Measurements from ENCODE around the gene SLC6A5. TPM values are rescaled to one million over a fixed set of nuclear protein-coding genes. Genes with fewer than 3 reads are reported as not detected.

SLC6A5 gene
- total and polyA plus RNA-seq, 2 of the 4 experiments (the other 2 are of a cell fraction): not detected

DNA sequence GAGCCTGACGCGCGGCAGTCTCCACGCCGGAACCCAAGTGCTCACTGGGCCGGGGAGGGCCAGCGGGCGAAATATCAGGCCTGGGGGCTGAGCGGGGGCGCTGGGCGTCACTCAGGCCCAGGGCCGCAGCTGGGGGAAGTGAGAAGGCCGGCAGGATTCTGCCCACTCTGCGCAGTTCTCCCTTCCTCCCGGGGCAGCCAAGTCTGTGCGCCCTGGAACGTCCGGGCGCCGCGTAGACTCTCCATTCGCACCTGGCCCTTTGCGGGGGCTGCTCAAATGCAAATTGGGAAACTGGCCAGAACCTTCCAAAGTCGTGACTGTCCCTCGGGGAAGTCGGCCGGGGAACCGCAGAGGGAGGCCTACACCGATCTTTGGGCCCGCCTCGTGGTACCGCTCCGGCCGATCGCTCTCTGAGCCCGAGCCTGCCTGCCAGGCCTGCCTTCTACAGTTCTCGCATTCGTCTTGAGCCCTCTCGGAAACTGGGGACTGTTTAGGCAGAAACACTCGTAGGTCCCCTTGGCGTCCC lies 2.2 kb upstream of the SLC6A5 start:
- ChIA-PET CTCF (no interaction called here), POLR2A (ENCODE audit: unreplicated experiment) (no interaction called here)
- H3K79me1 ChIP-seq (ENCODE audit: low read depth in 1 of 2, low read length in 2 of 2): no peaks in the 10 kb centered on the region
- H3K9me3 ChIP-seq (ENCODE audit: control insufficient read depth, insufficient read depth, low read length): peaks cover 2% of the 10 kb centered on the region; the same call in 1 of the 2 replicates
- dilution Hi-C loops (cut with HindIII; ENCODE audit: low sequenced_read_pairs, unreplicated experiment) (no loop called here), in situ Hi-C loops (cut with MboI; ENCODE audit: low sequenced_read_pairs) (no loop called here), intact Hi-C loops (cut with micrococcal nuclease) (loop anchor here (10.0 kb wide), 2 partner anchors 142 to 442 kb away; no protein-coding TSS in a partner anchor)
- H2AFZ ChIP-seq (replicated peaks; ENCODE audit: low read length, poor library complexity): no peak overlapping the region
- H4K5ac ChIP-seq (ENCODE audit: low read depth, low read length): no peak overlapping the region
- no peaks in the 10 kb centered on the region for H3K36me3 ChIP-seq (ENCODE audit: control insufficient read depth, insufficient read depth, low read length)
- no peaks in the 10 kb centered on the region for H4K20me1 ChIP-seq (ENCODE audit: insufficient read depth, low read length)
- H3K27ac ChIP-seq (ENCODE audit: insufficient read depth, low read length): no peak overlapping the region
- no peak overlapping the region for H2BK20ac ChIP-seq (ENCODE audit: low read depth, low read length)
- 6% methylated on average over 23 of the region's 41 CpGs; no CpG with 5 or more reads in 1 of the 2 experiments for WGBS, 2 experiments (ENCODE audit: extremely low coverage in 2 of 2, insufficient read length in 1 of 2)
- H3K9ac ChIP-seq (ENCODE audit: low read depth, low read length): no peak overlapping the region
- H3K9me1 ChIP-seq (ENCODE audit: insufficient read depth, low read length): no peaks in the 10 kb centered on the region
- H2BK15ac ChIP-seq (ENCODE audit: low read depth, low read length): no peak overlapping the region
- no peak overlapping the region for H2BK5ac ChIP-seq (ENCODE audit: low read depth, low read length, poor library complexity, severe bottlenecking)
- H3K4me1 ChIP-seq (ENCODE audit: control insufficient read depth, insufficient read depth, low read length): no peaks in the 10 kb centered on the region
- no peak overlapping the region for H3K14ac ChIP-seq (replicated peaks; ENCODE audit: low read depth, low read length)
- TF ChIP-seq MAFK (IDR thresholded peaks at IDR 0.05; ENCODE audit: low read depth, low read length) (no peak), MAZ (IDR thresholded peaks at IDR 0.05; ENCODE audit: borderline replicate concordance, low read depth, low read length) (no peak), RAD21 (IDR thresholded peaks at IDR 0.05; ENCODE audit: low read length) (no peak), MXI1 (IDR thresholded peaks at IDR 0.05; ENCODE audit: borderline replicate concordance, low read depth, low read length) (no peak), RFX5 (IDR thresholded peaks at IDR 0.05; ENCODE audit: low read depth, low read length) (no peak), SMC3 (IDR thresholded peaks at IDR 0.05; ENCODE audit: low read depth, low read length) (no peak), FOS (IDR thresholded peaks at IDR 0.05; ENCODE audit: low read depth, low read length) (no peak), BHLHE40 (IDR thresholded peaks at IDR 0.05; ENCODE audit: low read depth, low read length) (no peak), RCOR1 (IDR thresholded peaks at IDR 0.05; ENCODE audit: insufficient replicate concordance, low read length) (no peak), NFE2L2 (IDR thresholded peaks at IDR 0.05; ENCODE audit: low read depth, low read length) (no peak), CHD1 (IDR thresholded peaks at IDR 0.05; ENCODE audit: low read depth, low read length) (no peak), CEBPB (IDR thresholded peaks at IDR 0.05; ENCODE audit: low read depth, low read length) (no peak), POLR2A (IDR thresholded peaks at IDR 0.05; ENCODE audit: low read depth, low read length) (no peak)
- TF ChIP-seq, protein P1, sequence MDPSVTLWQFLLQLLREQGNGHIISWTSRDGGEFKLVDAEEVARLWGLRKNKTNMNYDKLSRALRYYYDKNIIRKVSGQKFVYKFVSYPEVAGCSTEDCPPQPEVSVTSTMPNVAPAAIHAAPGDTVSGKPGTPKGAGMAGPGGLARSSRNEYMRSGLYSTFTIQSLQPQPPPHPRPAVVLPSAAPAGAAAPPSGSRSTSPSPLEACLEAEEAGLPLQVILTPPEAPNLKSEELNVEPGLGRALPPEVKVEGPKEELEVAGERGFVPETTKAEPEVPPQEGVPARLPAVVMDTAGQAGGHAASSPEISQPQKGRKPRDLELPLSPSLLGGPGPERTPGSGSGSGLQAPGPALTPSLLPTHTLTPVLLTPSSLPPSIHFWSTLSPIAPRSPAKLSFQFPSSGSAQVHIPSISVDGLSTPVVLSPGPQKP (IDR thresholded peaks at IDR 0.05; ENCODE audit: borderline replicate concordance, low read depth, low read length): no peak
- TF ChIP-seq, protein P2, sequence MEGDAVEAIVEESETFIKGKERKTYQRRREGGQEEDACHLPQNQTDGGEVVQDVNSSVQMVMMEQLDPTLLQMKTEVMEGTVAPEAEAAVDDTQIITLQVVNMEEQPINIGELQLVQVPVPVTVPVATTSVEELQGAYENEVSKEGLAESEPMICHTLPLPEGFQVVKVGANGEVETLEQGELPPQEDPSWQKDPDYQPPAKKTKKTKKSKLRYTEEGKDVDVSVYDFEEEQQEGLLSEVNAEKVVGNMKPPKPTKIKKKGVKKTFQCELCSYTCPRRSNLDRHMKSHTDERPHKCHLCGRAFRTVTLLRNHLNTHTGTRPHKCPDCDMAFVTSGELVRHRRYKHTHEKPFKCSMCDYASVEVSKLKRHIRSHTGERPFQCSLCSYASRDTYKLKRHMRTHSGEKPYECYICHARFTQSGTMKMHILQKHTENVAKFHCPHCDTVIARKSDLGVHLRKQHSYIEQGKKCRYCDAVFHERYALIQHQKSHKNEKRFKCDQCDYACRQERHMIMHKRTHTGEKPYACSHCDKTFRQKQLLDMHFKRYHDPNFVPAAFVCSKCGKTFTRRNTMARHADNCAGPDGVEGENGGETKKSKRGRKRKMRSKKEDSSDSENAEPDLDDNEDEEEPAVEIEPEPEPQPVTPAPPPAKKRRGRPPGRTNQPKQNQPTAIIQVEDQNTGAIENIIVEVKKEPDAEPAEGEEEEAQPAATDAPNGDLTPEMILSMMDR (conservative IDR thresholded peaks at IDR 0.05; ENCODE audit: low read depth, low read length): no peak
- DNase-seq (no peak), ATAC-seq (ENCODE audit: low read depth) (no peak)
- no peak overlapping the region for H4K91ac ChIP-seq (ENCODE audit: insufficient read depth, low read depth, low read length)
- no peak overlapping the region for H4K8ac ChIP-seq (ENCODE audit: low read depth in 2 of 2, low read length in 2 of 2)
- peaks cover 56% of the 10 kb centered on the region for H3K27me3 ChIP-seq (ENCODE audit: control insufficient read depth, insufficient read depth, low read length)
- no peak overlapping the region for H2AK9ac ChIP-seq (replicated peaks; ENCODE audit: low read depth, low read length, poor library complexity)
- no peak overlapping the region for H3K4me3 ChIP-seq (ENCODE audit: insufficient read depth, low read depth, low read length)
- H2BK120ac ChIP-seq (ENCODE audit: low read depth, low read length): no peak overlapping the region
- no peak overlapping the region for H3K23ac ChIP-seq (ENCODE audit: low read depth, low read length)
- BruUV-seq (replicated peaks): no TSS peak
- no peak overlapping the region for H3K4ac ChIP-seq (ENCODE audit: low read depth, low read length)
- no peak overlapping the region for H3K4me2 ChIP-seq (ENCODE audit: low read depth, low read length)
- no peak overlapping the region for H3K56ac ChIP-seq (ENCODE audit: extremely low read depth, insufficient read depth, low read length)
- H3K18ac ChIP-seq (ENCODE audit: low read depth, low read length): no peak overlapping the region
- H2AK5ac ChIP-seq (ENCODE audit: low read depth, low read length): no peak overlapping the region

Data from IMR-90 (cell line).